CD4-positive, alpha-beta T cell treated with Interferon gamma for 1 hour (primary cell): Measurements from ENCODE around the gene CRMP1.
"Not testable (repeated sequence)": the region's sequence is repeated elsewhere in the genome, so short reads cannot be mapped to it uniquely, and the experiment has no call there.

Source experiments
- DNase-seq: peaks from one replicate; pipeline ENCODE4 v3.0.0-alpha.2; 2020

The CRMP1 gene

GRCh38 chr4:5887361-5888221 is 5.3 kb downstream of the CRMP1 start:
- no peak for DNase-seq

DNA sequence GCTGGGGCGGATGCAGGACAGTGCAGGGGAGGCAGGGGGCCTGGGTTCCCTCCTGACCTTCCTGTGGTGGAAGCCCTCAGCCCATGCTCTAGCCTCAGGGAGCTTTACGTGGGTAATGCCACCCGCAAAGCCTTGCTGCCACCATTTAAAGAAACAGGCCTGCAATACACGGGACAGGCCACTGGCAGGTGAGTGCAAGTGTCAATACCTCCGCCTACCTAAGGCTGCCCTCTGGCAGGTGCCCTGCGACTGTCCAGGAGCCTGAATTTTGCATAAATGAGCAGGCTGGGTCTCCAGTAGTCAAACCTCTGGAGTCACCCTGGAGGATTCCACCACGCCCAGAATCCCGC is 5.9 kb downstream of the CRMP1 start:
- no peak for DNase-seq

GRCh38 chr4:5885733-5886132 is 7.2 kb downstream of the CRMP1 start:
- DNase-seq: no peak

- DNase-seq: no peak
Observed at GRCh38 chr4:5884796-5885195, 8.1 kb downstream of the CRMP1 start.

- no peak for DNase-seq
Observed at GRCh38 chr4:5883916-5884315, 9.0 kb downstream of the CRMP1 start.

GRCh38 chr4:5882947-5883346 is 9.9 kb downstream of the CRMP1 start:
- DNase-seq: no peak

GRCh38 chr4:5881340-5881739 is 11.5 kb downstream of the CRMP1 start:
- DNase-seq: no peak

DNA sequence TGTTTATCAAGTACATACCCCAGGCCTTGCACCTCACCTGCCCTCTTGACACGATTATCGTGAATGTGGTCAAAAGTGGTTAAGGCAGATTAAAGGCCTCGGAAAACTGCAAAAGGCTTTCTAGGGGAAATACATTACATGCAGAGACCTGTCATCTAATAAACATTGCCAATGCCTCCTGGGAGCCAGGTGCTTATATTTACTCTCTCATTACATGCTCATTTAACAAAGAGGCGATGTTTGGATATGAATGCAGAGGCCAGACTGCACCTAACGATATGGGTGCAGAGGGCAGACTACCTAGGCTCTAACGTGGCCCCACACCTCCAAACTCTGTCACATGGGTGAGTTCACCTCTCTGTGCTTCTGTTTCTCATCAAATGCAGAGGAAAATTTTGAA is 14.5 kb downstream of the CRMP1 start:
- no peak for DNase-seq

DNA sequence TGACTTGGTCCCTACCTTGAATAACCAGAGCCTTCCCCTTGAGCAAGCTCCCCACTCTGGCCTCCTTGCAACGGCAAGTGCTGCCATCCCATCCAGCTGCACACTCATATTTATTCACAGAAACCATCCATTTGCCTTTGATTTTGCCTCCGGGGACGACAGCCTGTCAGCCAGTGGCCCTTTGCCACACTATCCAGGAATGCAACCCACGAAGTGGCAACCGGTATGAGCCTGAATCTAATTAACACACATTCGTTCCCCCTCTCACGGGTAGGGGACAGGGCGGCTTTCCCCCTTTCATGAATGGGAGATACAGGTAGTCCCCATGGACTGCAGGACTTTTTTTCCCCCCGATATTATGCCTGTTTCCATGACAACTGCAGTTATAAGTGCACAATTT is 15.5 kb downstream of the CRMP1 start:
- DNase-seq: no peak

- DNase-seq: no peak
Observed at GRCh38 chr4:5874811-5875449, 18.0 kb downstream of the CRMP1 start.

GRCh38 chr4:5870701-5871100 is 22.2 kb downstream of the CRMP1 start:
- DNase-seq: no peak

DNA sequence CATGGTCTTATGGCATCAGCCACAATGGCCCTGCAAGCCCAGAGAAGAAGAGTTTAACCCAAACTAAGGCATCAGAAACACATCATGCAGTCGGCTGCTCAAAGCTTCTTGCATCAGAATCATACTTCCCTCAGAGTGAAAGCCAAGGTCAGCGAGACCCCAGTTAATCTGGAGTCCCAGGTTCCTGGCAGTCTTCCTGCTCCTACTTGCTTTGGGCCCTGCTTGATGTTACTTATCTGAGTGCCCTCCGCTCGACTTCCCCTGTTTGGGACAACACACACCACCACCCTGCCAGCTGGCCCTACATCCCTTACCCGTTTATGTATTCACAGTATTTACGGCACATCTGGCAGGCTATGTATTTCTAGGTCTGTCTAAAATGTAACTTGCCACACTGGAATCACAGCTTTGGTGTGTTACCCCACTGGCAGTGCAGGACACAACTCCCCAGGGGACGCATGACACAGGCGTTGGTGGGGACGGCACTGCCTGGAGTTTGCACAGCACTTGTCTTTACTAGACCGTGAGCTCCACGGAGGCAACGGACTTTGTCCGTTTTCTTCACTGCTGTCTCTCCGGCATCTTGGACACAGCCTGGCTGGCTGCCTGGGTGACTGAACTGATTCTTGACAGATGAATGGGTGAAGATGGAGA is 22.8 kb downstream of the CRMP1 start:
- DNase-seq: no peak

DNA sequence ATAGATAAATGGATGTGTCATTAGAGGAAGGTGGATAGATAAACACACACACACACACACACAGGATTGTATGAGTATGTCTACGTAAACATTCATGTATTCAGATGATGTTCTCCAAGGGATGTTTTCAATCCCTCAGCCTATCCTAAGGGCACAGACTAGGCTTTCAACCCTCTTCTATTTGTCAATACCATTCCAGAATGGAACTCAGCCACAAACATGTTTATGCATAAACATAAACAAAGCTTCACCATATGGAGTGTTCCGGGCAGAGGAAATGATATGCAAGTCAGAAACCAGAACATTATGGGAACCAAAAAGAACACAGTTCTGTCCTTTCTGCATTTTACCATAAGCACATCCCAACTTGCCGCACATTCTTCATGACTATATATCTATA is 25.0 kb downstream of the CRMP1 start:
- no peak for DNase-seq

GRCh38 chr4:5866841-5867813 is 25.8 kb downstream of the CRMP1 start:
- no peak for DNase-seq

DNA sequence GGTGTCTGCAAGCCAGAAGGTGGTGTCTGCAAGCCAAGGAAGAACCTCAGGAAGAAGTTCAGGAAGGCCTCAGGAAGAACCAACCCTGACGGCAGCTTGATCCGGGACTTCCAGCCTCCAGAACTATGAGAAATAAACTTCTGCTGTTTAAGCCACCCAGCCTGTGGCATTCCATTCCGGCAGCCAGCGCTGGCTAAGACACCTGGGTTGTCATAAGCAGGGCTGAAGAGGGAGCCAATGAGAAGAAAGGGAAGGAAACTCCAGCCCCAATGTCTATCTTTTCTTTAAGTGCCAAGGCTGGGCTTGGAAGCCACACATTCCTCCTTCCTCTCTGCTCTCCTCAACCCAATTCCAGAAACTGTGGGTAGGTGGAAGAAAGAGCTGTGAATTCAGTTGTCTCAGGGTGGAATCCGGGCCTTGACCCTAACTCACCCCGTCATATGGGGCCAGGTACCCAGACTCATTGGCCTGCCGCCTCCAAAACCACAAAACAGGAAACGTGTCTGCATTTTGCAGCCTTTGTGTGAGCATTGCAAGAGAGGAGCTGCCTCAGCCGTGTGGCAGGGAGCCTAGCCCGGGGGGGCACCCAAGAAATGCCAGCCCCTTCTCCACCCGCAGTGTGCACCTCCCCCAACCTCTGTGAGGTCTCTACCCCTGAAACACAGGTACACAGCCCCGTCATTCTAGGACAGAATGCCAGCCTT is 26.8 kb downstream of the CRMP1 start:
- DNase-seq: no peak

DNA sequence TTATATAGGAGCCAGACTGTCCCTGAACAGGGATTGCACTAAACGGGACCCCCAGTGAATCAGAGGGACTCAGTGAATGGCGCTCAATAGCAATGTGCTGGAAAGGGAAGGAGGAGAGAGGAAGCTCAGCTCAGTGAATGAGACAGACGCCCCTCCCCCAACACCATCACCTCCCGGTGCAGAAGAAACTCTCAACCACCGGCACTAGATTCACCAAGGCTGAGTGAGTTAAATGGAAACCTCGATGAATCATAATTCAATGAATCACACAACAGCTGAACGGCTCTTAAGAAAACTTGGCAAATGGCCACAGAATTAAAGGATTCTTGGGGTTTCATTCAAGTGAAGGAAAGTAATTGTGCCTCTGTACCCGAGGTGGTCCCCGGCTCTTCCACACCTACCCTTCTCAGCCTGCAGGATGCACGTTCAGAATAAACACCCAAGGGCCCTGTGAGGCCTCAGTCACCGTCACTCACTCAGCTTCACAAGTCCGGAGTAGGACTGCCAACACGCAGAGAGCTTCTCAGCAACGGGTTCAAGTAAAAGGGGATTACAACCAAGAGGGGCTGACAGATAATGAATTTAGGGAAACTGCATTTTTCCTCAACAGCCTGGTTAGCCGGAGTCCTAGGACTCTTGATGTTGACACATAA is 29.3 kb downstream of the CRMP1 start:
- DNase-seq: no peak

DNA sequence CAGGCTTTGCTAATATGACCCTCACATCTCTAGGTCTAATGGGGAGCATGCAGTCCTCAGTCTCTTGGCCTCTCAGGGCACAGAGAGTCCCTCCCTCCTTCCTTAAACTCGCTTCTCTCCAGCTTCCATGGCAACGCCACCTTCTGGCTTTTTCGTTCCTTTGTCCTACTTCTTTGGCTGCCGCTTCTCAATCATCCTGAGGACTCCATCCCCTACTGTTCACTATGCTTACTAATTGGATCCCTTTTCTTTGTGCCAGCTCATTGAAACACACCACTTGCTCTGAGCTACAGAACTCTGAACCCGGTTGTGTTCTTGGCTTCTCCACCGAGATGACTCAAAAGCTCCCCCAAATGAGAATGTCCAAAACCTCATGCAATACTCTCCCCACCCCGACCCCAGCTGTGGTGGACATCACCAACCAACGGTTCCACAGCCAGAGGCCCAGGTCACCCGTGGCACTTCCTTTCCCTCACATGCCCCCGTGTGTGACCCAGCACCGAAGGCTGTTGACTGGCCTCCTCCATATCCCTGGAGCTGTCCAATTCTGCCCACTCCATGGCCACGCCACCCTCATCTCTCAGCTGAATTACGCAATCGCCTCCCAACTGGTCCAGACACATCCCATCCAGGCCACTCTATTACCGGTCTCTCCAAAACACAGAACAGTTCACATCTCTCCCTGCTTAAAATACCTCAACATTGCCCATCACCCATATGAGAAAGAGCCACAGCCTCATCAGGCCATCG is 34.7 kb downstream of the CRMP1 start:
- DNase-seq: no peak

DNA sequence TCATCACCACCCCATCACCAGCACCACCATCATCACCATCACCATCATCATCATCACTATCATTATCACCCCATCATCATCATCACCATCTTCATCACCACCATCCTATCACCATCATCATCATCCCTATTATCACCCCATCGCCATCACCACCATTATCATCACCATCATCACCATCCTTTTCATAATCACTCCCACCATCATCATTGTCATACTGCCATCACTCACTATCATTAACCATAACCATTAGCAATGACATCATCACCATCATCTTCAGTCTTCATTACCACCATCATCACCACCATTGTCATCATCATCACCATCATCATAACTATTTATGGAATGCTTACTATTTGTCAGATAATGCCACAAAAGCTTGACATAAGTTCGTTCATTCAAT is 35.7 kb downstream of the CRMP1 start:
- no peak for DNase-seq

DNA sequence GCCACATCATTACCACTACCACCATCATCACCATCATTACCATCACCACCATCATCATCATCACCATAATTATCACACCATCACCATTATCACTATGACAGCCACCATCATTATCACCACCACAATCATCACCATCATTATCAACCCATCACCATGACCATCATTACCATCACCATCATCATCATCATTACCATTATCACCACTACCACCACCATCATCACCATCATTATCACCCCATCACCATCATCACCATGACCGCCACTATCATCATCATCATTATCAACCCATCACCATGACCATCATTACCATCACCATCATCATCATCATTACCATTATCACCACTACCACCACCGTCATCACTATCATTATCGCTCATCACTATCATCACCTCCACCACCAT is 36.5 kb downstream of the CRMP1 start:
- not testable (repeated sequence) for DNase-seq

- DNase-seq: no peak
Observed at GRCh38 chr4:5854929-5855328, 38.0 kb downstream of the CRMP1 start.
